GM23338 (cell line): ENCODE measurements around the gene GPSM1. TPM values are rescaled to one million over a fixed set of nuclear protein-coding genes. Genes with fewer than 3 reads are reported as not detected.

Experiments
- ATAC-seq: fragments of 200-7000 bp; cut with Tn5 transposase; 3 replicates; pipeline ENCODE4 v1.9.1; 2020
- DNase-seq: peaks from one replicate; pipeline ENCODE4 v3.0.0-alpha.2; 2015; ENCODE audit warnings: low spot score
- H2AFZ ChIP-seq: fragments of 200-600 bp; sonication (generic); 2 replicates; pipeline ENCODE4 v1.8.0; 2016; ENCODE audit warnings: antibody characterized with exemption, mild to moderate bottlenecking, moderate library complexity
- H3F3A ChIP-seq: fragments of 200-600 bp; sonication (generic); replicated peaks from 2 replicates; pipeline ENCODE4 v1.8.0; 2017; ENCODE audit warnings: antibody characterized with exemption, mixed run types, low read depth
- H3K27ac ChIP-seq: fragments of 200-600 bp; sonication (generic); 2 replicates; pipeline ENCODE4 v1.6.1; 2016; ENCODE audit warnings: low read depth
- H3K27me3 ChIP-seq: fragments of 200-600 bp; sonication (generic); 2 replicates; pipeline ENCODE4 v1.8.0; 2016; ENCODE audit warnings: mild to moderate bottlenecking, mixed run types, moderate library complexity; ENCODE audit not compliant: insufficient read depth
- H3K36me3 ChIP-seq: fragments of 200-600 bp; sonication (generic); 2 replicates; pipeline ENCODE4 v1.8.0; 2016; ENCODE audit warnings: mild to moderate bottlenecking; ENCODE audit not compliant: insufficient read depth
- H3K4me1 ChIP-seq: fragments of 200-600 bp; sonication (generic); 2 replicates; pipeline ENCODE4 v1.8.0; 2016; ENCODE audit warnings: mild to moderate bottlenecking, moderate library complexity; ENCODE audit not compliant: insufficient read depth
- H3K4me2 ChIP-seq: fragments of 200-600 bp; sonication (generic); 2 replicates; pipeline ENCODE4 v1.7.1; 2017; ENCODE audit warnings: mixed run types
- H3K4me3 ChIP-seq: fragments of 200-600 bp; sonication (generic); 2 replicates; pipeline ENCODE4 v1.6.1; 2016; ENCODE audit warnings: mixed run types
- H3K79me2 ChIP-seq: fragments of 200-600 bp; sonication (generic); replicated peaks from 2 replicates; pipeline ENCODE4 v1.8.0; 2017; ENCODE audit warnings: mild to moderate bottlenecking; ENCODE audit not compliant: insufficient read depth
- H3K9me2 ChIP-seq: fragments of 200-600 bp; sonication (generic); 2 replicates; pipeline ENCODE4 v1.8.0; 2017; ENCODE audit not compliant: insufficient read depth
- H4K20me1 ChIP-seq: fragments of 200-600 bp; sonication (generic); replicated peaks from 2 replicates; pipeline ENCODE4 v1.8.0; 2017; ENCODE audit warnings: mild to moderate bottlenecking; ENCODE audit not compliant: insufficient read depth
- H3K27ac Mint-ChIP-seq: 2 replicates; pipeline ENCODE4 v1.8.0; 2020; ENCODE audit warnings: inconsistent platforms, mild to moderate bottlenecking, moderate library complexity, mixed read lengths
- H3K27me3 Mint-ChIP-seq: 3 replicates; pipeline ENCODE4 v1.8.0; 2022; ENCODE audit warnings: low read depth, mild to moderate bottlenecking, moderate library complexity, mixed read lengths, inconsistent platforms; ENCODE audit not compliant: insufficient read depth, poor library complexity
- H3K36me3 Mint-ChIP-seq: 3 replicates; pipeline ENCODE4 v1.8.0; 2021; ENCODE audit warnings: low read depth, mild to moderate bottlenecking, inconsistent platforms, moderate library complexity, mixed read lengths
- H3K4me1 Mint-ChIP-seq: 3 replicates; pipeline ENCODE4 v1.8.0; 2020; ENCODE audit warnings: mild to moderate bottlenecking, inconsistent platforms, mixed read lengths
- H3K4me3 Mint-ChIP-seq: 3 replicates; pipeline ENCODE4 v1.8.0; 2021; ENCODE audit warnings: moderate library complexity, mild to moderate bottlenecking, inconsistent platforms, mixed read lengths
- H3K9me3 Mint-ChIP-seq: 3 replicates; pipeline ENCODE4 v1.8.0; 2020; ENCODE audit warnings: moderate library complexity, mild to moderate bottlenecking, inconsistent platforms, mixed read lengths
- CREB1 ChIP-seq: fragments of 250-450 bp; sonication (Bioruptor Pico); IDR thresholded peaks from 2 replicates; pipeline ENCODE4 v1.5.0; 2020; ENCODE audit warnings: low read depth, mild to moderate bottlenecking, moderate library complexity
- EZH2phosphoT487 ChIP-seq: fragments of 200-600 bp; sonication (generic); IDR thresholded peaks from one replicate; pipeline ENCODE4 v1.8.1; 2018; ENCODE audit warnings: antibody characterized with exemption; ENCODE audit not compliant: unreplicated experiment
- POLR2AphosphoS5 ChIP-seq: IDR thresholded peaks from 2 replicates; pipeline ENCODE4 v1.6.1; 2016; ENCODE audit warnings: antibody characterized with exemption, low read depth
- ZNF331 ChIP-seq: fragments of 250-450 bp; sonication (Bioruptor Pico); IDR thresholded peaks from 2 replicates; pipeline ENCODE4 v1.5.0; 2020; ENCODE audit warnings: low read depth, mild to moderate bottlenecking, moderate library complexity
- polyA plus RNA-seq: library from polyadenylated mRNA; unstranded; fragments of >200 nt; fragmentation: Nextera tagmentation; extraction: Ambion mirVana; gene quantifications from 2 replicates; pipeline ENCODE4 v1.2.1, GENCODE V29; 2016
- total RNA-seq: library from RNA; depleted of rRNA; stranded (reverse); fragments of >200 nt; shearing (Covaris generic); gene quantifications from 2 replicates; pipeline ENCODE4 v1.2.3, GENCODE V29; 2014
- TF ChIP-seq, protein P1 (sequence below), 2 experiments: fragments of 200-600 bp in 1 of 2; sonication (generic) in 1 of 2; conservative IDR thresholded peaks; 2 replicates each; pipeline versions ENCODE4 v1.5.1 to v1.6.1; 2016 to 2017; ENCODE audit warnings: antibody characterized with exemption in 2 of 2, low read depth in 2 of 2, mild to moderate bottlenecking in 2 of 2, moderate library complexity in 1 of 2
- TF ChIP-seq, protein P2 (sequence below): IDR thresholded peaks from 2 replicates; pipeline ENCODE4 v1.6.1; 2016; ENCODE audit warnings: antibody characterized with exemption
- TF ChIP-seq, protein P3 (sequence below): IDR thresholded peaks from one replicate; pipeline ENCODE4 v1.6.1; 2018; ENCODE audit warnings: antibody characterized with exemption; ENCODE audit not compliant: unreplicated experiment

Gene GPSM1
- total and polyA plus RNA-seq, 2 experiments from 2014 or later, result 4.8 to 23.2 TPM

DNA sequence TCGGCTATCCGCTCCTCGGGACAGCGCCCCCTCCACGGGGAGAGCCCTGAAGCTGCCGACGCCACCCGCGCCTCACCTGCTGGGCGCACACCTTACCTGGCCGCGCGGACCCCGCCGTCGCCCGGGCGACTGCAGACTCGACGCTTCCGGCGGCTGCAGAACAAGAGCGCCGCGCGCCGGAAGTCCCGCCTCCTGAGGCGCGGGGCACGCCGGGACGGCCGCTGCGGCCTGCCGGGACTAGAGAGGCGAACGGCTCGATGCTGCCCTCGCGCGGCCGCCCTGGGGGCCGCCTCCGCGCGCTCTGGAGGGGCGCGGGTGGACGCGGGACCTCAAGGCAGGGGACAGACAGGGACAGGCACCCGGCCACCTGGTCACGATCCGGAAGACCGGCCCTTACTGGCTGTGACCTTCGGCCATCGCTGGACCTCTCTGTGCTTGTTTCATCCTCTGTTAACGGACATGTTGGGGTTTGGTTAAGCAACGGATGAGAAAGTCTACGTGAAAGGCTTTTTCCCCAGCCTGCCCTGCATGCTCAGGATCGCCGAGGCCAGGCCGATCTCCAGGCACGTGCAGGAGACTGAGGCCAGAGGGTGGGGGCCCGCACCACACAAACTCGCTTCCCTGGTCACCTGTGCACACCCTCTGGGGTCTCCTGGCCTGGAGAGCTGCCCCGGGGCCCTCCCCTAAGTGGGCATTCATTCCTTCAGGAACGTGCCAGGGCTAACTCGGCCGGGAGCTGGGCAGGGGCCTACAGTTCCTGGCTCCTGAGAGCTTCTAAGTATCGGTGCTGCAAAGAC lies 72.9 kb downstream of the GPSM1 start, which contains the start of gene SNAPC4 (continued):
- TF ChIP-seq, protein P1, sequence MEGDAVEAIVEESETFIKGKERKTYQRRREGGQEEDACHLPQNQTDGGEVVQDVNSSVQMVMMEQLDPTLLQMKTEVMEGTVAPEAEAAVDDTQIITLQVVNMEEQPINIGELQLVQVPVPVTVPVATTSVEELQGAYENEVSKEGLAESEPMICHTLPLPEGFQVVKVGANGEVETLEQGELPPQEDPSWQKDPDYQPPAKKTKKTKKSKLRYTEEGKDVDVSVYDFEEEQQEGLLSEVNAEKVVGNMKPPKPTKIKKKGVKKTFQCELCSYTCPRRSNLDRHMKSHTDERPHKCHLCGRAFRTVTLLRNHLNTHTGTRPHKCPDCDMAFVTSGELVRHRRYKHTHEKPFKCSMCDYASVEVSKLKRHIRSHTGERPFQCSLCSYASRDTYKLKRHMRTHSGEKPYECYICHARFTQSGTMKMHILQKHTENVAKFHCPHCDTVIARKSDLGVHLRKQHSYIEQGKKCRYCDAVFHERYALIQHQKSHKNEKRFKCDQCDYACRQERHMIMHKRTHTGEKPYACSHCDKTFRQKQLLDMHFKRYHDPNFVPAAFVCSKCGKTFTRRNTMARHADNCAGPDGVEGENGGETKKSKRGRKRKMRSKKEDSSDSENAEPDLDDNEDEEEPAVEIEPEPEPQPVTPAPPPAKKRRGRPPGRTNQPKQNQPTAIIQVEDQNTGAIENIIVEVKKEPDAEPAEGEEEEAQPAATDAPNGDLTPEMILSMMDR (conservative IDR thresholded peaks at IDR 0.05; ENCODE audit: low read depth in 2 of 2), result peak; percentile 67 to 80
- peak; percentile 56 for TF ChIP-seq CREB1 (CRISPR knock-in tag)

- Histone ChIP-seq H3K4me3 (no peak overlapping the region), H3F3A (peaks cover 22% of the 10 kb centered on the region), H2AFZ (no peak overlapping the region), H3K9me2 (no peaks in the 10 kb centered on the region), H3K79me2 (peaks cover 34% of the 10 kb centered on the region), H3K4me2 (no peak overlapping the region), H3K27ac (peak overlapping the region; percentile 39; the same call in 1 of the 2 replicates), H3K27me3 (no peaks in the 10 kb centered on the region), H3K4me1 (peaks cover 3% of the 10 kb centered on the region; the same call in 1 of the 2 replicates), H4K20me1 (peaks cover 3% of the 10 kb centered on the region), H3K36me3 (peaks cover 22% of the 10 kb centered on the region)
- Mint-ChIP-seq H3K36me3 (peaks cover 63% of the 10 kb centered on the region), H3K4me1 (peaks cover 9% of the 10 kb centered on the region), H3K9me3 (no peaks in the 10 kb centered on the region; the same call in 2 of the 3 replicates), H3K27me3 (peaks cover 19% of the 10 kb centered on the region), H3K4me3 (0 out of 3 replicates have a peak overlapping the region, but pooled peaks have one; percentile 10), H3K27ac (0 out of 2 replicates have a peak overlapping the region, but pooled peaks have one; percentile 36)
- DNase-seq (no peak), ATAC-seq (no peak)
- TF ChIP-seq POLR2AphosphoS5, result no peak
- TF ChIP-seq, protein P2, sequence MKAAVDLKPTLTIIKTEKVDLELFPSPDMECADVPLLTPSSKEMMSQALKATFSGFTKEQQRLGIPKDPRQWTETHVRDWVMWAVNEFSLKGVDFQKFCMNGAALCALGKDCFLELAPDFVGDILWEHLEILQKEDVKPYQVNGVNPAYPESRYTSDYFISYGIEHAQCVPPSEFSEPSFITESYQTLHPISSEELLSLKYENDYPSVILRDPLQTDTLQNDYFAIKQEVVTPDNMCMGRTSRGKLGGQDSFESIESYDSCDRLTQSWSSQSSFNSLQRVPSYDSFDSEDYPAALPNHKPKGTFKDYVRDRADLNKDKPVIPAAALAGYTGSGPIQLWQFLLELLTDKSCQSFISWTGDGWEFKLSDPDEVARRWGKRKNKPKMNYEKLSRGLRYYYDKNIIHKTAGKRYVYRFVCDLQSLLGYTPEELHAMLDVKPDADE, result no peak
- TF ChIP-seq, protein P1 (conservative IDR thresholded peaks at IDR 0.05; ENCODE audit: low read depth in 2 of 2), result no peak
- no peak for TF ChIP-seq ZNF331
- TF ChIP-seq, protein P3, sequence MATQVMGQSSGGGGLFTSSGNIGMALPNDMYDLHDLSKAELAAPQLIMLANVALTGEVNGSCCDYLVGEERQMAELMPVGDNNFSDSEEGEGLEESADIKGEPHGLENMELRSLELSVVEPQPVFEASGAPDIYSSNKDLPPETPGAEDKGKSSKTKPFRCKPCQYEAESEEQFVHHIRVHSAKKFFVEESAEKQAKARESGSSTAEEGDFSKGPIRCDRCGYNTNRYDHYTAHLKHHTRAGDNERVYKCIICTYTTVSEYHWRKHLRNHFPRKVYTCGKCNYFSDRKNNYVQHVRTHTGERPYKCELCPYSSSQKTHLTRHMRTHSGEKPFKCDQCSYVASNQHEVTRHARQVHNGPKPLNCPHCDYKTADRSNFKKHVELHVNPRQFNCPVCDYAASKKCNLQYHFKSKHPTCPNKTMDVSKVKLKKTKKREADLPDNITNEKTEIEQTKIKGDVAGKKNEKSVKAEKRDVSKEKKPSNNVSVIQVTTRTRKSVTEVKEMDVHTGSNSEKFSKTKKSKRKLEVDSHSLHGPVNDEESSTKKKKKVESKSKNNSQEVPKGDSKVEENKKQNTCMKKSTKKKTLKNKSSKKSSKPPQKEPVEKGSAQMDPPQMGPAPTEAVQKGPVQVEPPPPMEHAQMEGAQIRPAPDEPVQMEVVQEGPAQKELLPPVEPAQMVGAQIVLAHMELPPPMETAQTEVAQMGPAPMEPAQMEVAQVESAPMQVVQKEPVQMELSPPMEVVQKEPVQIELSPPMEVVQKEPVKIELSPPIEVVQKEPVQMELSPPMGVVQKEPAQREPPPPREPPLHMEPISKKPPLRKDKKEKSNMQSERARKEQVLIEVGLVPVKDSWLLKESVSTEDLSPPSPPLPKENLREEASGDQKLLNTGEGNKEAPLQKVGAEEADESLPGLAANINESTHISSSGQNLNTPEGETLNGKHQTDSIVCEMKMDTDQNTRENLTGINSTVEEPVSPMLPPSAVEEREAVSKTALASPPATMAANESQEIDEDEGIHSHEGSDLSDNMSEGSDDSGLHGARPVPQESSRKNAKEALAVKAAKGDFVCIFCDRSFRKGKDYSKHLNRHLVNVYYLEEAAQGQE, result no peak
- no peak for TF ChIP-seq EZH2phosphoT487
- no peak for TF ChIP-seq CREB1 (CRISPR knock-in tag)
Observed at GRCh38 chr9:136401173-136401922, 74.0 kb downstream of the GPSM1 start.
